Measurements from ENCODE around the gene C10orf105.

Gene C10orf105

GRCh38 chr10:71690094-71690720 lies 29.4 kb downstream of the C10orf105 start:
- DNase-seq (ENCODE audit: low spot score) = no peak
- TF ChIP-seq CTCF (IDR thresholded peaks at IDR 0.05; ENCODE audit: extremely low read depth, missing control alignments) = no peak

- no peak for DNase-seq (ENCODE audit: low spot score)
Observed at GRCh38 chr10:71688256-71688655, 31.3 kb downstream of the C10orf105 start.

GRCh38 chr10:71687480-71687879 lies 32.1 kb downstream of the C10orf105 start:
- no peak for TF ChIP-seq CTCF (IDR thresholded peaks at IDR 0.05; ENCODE audit: extremely low read depth, missing control alignments)
- no peak for DNase-seq (ENCODE audit: low spot score)

More at GRCh38 chr10:71688256-71688655, 31.3 kb downstream of the C10orf105 start:
- no peak for TF ChIP-seq CTCF (IDR thresholded peaks at IDR 0.05; ENCODE audit: extremely low read depth, missing control alignments)

GRCh38 chr10:71687077-71687476 lies 32.5 kb downstream of the C10orf105 start:
- DNase-seq (ENCODE audit: low spot score) = no peak
- TF ChIP-seq CTCF (IDR thresholded peaks at IDR 0.05; ENCODE audit: extremely low read depth, missing control alignments) = no peak

- no peak for DNase-seq (ENCODE audit: low spot score)
- TF ChIP-seq CTCF (IDR thresholded peaks at IDR 0.05; ENCODE audit: extremely low read depth, missing control alignments) = no peak
Observed at GRCh38 chr10:71685554-71686232, 33.9 kb downstream of the C10orf105 start.

- no peak for TF ChIP-seq CTCF (IDR thresholded peaks at IDR 0.05; ENCODE audit: extremely low read depth, missing control alignments)
- no peak for DNase-seq (ENCODE audit: low spot score)
Observed at GRCh38 chr10:71684356-71685173, 35.0 kb downstream of the C10orf105 start.

- no peak for TF ChIP-seq CTCF (IDR thresholded peaks at IDR 0.05; ENCODE audit: extremely low read depth, missing control alignments)
- no peak for DNase-seq (ENCODE audit: low spot score)
Observed at GRCh38 chr10:71683301-71683700, 36.3 kb downstream of the C10orf105 start.

Data from GM20000 (cell line).